SIG-M5 (cell line): ENCODE results near the gene TIMM29.

Experiments used
- DNase-seq: peaks from one replicate; lab custom pipeline; 2025; lab: John Stamatoyannopoulos, UW

Gene TIMM29

GRCh38 chr19:10928563-10929401, at the start of gene TIMM29, which contains the start of gene YIPF2:
Gene TIMM29 (plus strand): TSS chr19:10928811. CDS start chr19:10928823, 12 bp downstream.
Gene YIPF2 (minus strand): TSS chr19:10928639. CDS start chr19:10928410, 229 bp downstream.
- peak; percentile 84 for DNase-seq

GRCh38 chr19:10881403-10882107, 47.1 kb upstream of the TIMM29 start:
- DNase-seq: no peak

DNA sequence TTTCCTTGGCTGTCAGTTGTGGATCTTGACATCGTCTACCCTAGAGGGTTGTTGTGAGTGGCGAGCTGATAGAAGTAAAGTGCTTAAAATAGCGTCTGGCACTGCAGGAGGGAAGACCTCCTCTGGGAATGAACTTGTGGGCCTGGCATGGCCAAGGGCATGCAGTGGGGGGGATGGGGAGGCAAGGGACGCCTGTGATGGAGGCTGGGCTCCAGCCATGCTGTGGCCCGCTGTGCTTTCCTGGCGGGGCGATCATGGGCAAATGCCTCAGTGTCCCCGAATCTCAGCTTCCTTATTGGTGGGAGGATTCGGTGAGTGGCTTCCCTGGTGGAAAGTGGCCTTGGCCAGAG, 46.5 kb upstream of the TIMM29 start:
- DNase-seq: no peak

GRCh38 chr19:10884274-10884673, 44.3 kb upstream of the TIMM29 start:
- DNase-seq: no peak

GRCh38 chr19:10885201-10886169, 43.1 kb upstream of the TIMM29 start:
- no peak for DNase-seq

GRCh38 chr19:10887616-10888367, 40.8 kb upstream of the TIMM29 start:
- DNase-seq: no peak

- DNase-seq: no peak
Observed at GRCh38 chr19:10888421-10888866, 40.2 kb upstream of the TIMM29 start.

- no peak for DNase-seq
Observed at GRCh38 chr19:10889880-10890279, 38.7 kb upstream of the TIMM29 start.

- no peak for DNase-seq
Observed at GRCh38 chr19:10891405-10892086, 37.1 kb upstream of the TIMM29 start.

- no peak for DNase-seq
Observed at GRCh38 chr19:10892256-10892655, 36.4 kb upstream of the TIMM29 start.

DNA sequence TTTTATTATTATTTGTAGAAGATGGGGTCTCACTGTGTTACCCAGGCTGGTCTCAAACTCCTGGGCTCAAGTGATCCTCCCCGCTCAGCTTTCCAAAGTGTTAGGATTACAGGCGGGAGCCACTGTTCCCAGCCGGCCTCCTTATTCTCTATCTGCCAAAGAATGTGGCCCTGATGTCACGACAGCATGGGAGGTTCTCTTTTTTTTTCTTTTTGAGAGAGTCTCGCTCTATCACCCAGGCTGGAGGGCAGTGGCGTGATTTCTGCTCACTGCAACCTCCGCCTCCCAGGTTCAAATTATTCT, 33.7 kb upstream of the TIMM29 start:
- DNase-seq: no peak

DNA sequence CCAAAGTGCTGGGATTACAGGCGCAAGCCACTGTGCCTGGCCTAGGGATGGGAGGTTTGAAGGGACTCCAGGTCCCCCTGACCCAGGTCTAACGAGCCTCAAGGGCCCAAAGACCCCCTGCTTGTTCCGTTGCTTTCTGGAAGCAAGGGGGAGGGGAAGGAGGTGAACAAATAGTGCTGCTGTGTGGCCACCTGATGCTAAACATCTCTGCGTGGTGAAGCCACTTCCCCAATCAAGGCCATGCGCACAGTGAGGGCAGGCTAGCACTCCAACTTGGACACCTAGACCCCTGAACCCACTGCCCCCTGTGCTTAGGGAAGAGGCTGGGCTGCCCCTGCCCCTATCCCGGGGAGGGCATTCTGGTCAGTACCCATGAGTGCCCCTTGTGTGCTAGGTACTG, 33.2 kb upstream of the TIMM29 start:
- DNase-seq: no peak

GRCh38 chr19:10895920-10896319, 32.7 kb upstream of the TIMM29 start:
- DNase-seq: no peak

DNA sequence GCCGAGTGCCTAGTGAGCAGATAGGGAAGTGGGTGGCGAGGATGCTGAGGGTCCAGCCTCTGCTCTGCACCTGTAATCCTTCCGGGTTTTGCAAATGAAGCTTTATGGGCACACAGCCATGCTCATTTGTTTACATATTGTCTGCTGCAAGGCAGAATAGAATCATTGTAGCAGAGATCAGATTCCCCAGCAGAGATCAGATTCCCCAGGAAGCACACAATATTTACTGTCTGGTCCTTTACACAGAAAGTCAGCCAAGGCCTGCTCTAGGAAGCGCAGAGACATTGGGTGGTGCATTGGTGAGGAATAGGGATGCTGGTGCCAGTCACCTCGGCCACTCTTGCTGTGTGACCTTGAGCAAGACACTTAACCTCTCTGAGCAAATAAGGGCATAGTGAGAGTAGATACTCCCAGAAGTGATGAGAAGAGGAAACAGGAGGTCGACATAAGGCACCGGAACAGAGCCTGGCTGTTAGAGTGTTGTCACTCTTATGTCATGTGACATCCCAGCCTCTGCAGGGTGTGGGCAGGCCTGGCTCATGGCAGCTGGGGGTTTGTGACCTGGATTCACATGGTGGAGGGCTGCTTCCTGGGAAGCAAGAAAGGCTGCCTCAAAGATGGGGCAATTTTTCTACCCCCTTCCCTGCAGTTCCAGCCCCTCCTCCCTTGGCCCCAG, 31.6 kb upstream of the TIMM29 start:
- no peak for DNase-seq

DNA sequence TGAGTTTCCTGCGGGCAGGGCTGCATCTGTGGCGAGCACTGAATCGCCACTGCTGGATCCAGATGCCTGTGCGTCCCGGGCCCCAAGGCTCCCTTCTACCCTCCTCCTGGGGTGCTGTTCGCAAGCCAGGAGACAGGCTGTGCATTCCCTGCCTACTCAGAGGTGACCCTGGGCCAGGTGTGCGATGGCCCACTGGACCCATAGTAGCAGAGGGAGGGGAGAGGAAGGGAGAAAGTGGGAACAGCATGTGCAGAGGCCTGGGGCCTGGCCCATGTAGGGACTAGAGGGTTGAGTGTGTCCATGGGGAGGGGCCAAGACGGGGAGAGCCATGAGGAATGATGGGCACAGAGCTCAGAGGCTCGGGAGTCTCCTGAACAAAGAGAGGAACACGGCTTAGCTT, 30.0 kb upstream of the TIMM29 start:
- DNase-seq: no peak

- DNase-seq: no peak
Observed at GRCh38 chr19:10899151-10899653, 29.4 kb upstream of the TIMM29 start.

DNA sequence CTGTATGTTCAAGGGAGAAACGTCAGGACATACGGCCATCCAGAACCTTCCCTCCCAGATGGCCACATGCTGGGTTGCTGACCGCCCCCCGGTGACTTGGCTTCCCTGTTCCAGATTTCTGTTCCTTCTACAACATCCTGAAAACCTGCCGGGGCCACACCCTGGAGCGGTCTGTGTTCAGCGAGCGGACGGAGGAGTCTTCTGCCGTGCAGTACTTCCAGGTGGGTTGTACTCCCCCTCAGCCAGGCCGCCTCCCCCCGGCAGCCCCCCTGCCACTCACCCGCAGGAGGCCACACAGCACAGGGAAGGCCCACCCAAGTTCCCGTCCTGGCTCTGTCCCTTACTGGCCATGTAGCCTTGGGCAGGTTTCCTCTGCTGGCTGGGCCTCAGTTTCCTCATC, 20.7 kb upstream of the TIMM29 start:
- no peak for DNase-seq

DNA sequence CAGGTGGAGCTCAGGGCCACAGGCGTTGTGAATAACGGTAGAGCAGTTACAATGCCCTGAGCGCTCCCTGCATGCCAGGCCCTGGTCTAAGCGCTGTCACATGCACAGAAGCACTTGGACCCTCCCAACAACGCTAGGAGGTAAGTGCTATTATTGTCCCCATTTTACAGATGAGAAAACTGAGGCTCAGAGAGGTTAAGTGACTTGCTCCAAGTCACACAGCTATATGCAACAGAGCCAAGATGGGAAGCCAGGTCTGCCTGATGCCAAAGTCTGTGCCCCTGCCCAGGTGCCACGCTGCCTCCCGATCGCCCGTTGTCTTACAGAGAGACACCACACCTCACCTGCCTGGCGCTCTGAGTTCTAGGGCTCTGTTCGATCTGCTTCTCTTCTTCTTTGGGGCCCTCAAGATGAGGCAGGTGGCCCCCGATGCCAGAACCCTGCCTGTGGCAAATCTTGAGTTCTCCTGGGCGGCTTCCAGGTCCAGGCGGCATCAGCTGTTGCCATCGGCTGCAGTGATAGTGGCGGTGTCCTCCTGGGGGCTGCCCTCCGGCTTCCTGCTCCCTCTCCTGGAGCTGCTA, 20.1 kb upstream of the TIMM29 start:
- DNase-seq: no peak

GRCh38 chr19:10911579-10912363, 16.8 kb upstream of the TIMM29 start:
- DNase-seq: no peak
